ENCODE measurements around the gene AMOTL1.
A peak's percentile ranks its signal among the peaks of the same experiment; 100 is the strongest.
"Not testable (repeated sequence)": the region's sequence is repeated elsewhere in the genome, so short reads cannot be mapped to it uniquely, and the experiment has no call there.

The AMOTL1 gene

GRCh38 chr11:94771390-94771789, 3.2 kb downstream of the AMOTL1 start:
- no peak for DNase-seq (ENCODE audit: low spot score)

GRCh38 chr11:94771951-94772350, 3.8 kb downstream of the AMOTL1 start:
- DNase-seq (ENCODE audit: low spot score) = no peak

- no peak for DNase-seq (ENCODE audit: low spot score)
These were observed 5.7 kb downstream of the AMOTL1 start for GRCh38 chr11:94773842-94774241.

- no peak for DNase-seq (ENCODE audit: low spot score)
These were observed 6.2 kb downstream of the AMOTL1 start for GRCh38 chr11:94774345-94774744.

- DNase-seq (ENCODE audit: low spot score) = no peak
These were observed 7.6 kb downstream of the AMOTL1 start for GRCh38 chr11:94775567-94776327.

GRCh38 chr11:94776351-94777321, 8.5 kb downstream of the AMOTL1 start:
- DNase-seq (ENCODE audit: low spot score) = no peak

GRCh38 chr11:94780432-94780831, 12.3 kb downstream of the AMOTL1 start:
- no peak for DNase-seq (ENCODE audit: low spot score)

- DNase-seq (ENCODE audit: low spot score) = no peak
These were observed 13.7 kb downstream of the AMOTL1 start for GRCh38 chr11:94781837-94782236.

GRCh38 chr11:94782446-94782845, 14.3 kb downstream of the AMOTL1 start:
- no peak for DNase-seq (ENCODE audit: low spot score)

GRCh38 chr11:94784884-94785283, 16.7 kb downstream of the AMOTL1 start:
- no peak for DNase-seq (ENCODE audit: low spot score)

- no peak for DNase-seq (ENCODE audit: low spot score)
These were observed 17.4 kb downstream of the AMOTL1 start for GRCh38 chr11:94785509-94785908.

- DNase-seq (ENCODE audit: low spot score) = peak; percentile 27
These were observed 18.3 kb downstream of the AMOTL1 start for GRCh38 chr11:94786264-94787126.

- DNase-seq (ENCODE audit: low spot score) = no peak
These were observed 19.6 kb downstream of the AMOTL1 start for GRCh38 chr11:94787801-94788200.

GRCh38 chr11:94788396-94788795, 20.2 kb downstream of the AMOTL1 start:
- DNase-seq (ENCODE audit: low spot score) = no peak

- no peak for DNase-seq (ENCODE audit: low spot score)
These were observed 22.0 kb downstream of the AMOTL1 start for GRCh38 chr11:94790197-94790596.

- no peak for DNase-seq (ENCODE audit: low spot score)
These were observed 22.6 kb downstream of the AMOTL1 start for GRCh38 chr11:94790661-94791180.

- no peak for DNase-seq (ENCODE audit: low spot score)
These were observed 23.2 kb downstream of the AMOTL1 start for GRCh38 chr11:94791216-94791889.

- not testable (repeated sequence) for DNase-seq (ENCODE audit: low spot score)
These were observed 23.8 kb downstream of the AMOTL1 start for GRCh38 chr11:94791942-94792341.

- DNase-seq (ENCODE audit: low spot score) = no peak
These were observed 24.3 kb downstream of the AMOTL1 start for GRCh38 chr11:94792451-94792850.

GRCh38 chr11:94793002-94793401, 24.8 kb downstream of the AMOTL1 start:
- no peak for DNase-seq (ENCODE audit: low spot score)

GRCh38 chr11:94793822-94794221, 25.7 kb downstream of the AMOTL1 start:
- DNase-seq (ENCODE audit: low spot score) = no peak

Measured in activated CD4-positive, alpha-beta T cell treated with anti-CD3 and anti-CD28 coated beads, Interleukin-2, Interleukin-4, amounts not matched to agents 100 ng/mL and 50 ng/mL, durations not matched to agents 16 hours and 8 hours (primary cell).